RPMI7951 (cell line): Measurements from ENCODE around the gene GJA3. TPM values are rescaled to one million over a fixed set of nuclear protein-coding genes. Genes with fewer than 3 reads are reported as not detected.

Source experiments
- DNase-seq: peaks from one replicate; pipeline ENCODE4 v3.0.0-alpha.2; 2012; ENCODE audit warnings: low read depth
- total RNA-seq: library from RNA; depleted of rRNA; stranded (reverse); fragments of >200 nt; shearing (Covaris generic); gene quantifications from 2 replicates; pipeline ENCODE4 v1.2.3, GENCODE V29; 2014

Gene GJA3
- total RNA-seq, 1 experiment from 2014 or later = 1.1 TPM

DNA sequence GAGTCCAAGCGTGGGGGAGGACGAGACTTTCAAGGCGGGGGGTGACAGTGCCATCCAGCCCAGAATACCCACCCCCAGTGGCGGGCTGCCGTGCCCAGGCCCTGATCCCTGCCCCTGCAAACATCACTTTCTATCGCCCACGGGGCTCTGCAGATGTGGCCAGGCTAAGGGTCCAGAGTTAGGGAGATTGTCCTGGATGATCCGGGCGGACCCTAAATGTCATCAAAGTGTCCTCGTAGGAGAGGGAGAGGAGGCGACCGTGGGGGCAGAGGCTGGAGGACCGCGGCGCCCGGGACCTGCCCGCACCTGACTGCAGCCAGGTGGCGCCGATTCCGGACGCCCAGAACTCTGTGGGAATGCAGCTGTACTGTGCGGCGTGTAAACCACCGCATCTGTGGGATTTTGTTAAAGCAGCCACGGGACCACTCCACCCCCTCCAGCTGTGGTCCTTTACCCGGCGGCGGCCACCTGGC, 32.4 kb downstream of the GJA3 start:
- DNase-seq = no peak

DNA sequence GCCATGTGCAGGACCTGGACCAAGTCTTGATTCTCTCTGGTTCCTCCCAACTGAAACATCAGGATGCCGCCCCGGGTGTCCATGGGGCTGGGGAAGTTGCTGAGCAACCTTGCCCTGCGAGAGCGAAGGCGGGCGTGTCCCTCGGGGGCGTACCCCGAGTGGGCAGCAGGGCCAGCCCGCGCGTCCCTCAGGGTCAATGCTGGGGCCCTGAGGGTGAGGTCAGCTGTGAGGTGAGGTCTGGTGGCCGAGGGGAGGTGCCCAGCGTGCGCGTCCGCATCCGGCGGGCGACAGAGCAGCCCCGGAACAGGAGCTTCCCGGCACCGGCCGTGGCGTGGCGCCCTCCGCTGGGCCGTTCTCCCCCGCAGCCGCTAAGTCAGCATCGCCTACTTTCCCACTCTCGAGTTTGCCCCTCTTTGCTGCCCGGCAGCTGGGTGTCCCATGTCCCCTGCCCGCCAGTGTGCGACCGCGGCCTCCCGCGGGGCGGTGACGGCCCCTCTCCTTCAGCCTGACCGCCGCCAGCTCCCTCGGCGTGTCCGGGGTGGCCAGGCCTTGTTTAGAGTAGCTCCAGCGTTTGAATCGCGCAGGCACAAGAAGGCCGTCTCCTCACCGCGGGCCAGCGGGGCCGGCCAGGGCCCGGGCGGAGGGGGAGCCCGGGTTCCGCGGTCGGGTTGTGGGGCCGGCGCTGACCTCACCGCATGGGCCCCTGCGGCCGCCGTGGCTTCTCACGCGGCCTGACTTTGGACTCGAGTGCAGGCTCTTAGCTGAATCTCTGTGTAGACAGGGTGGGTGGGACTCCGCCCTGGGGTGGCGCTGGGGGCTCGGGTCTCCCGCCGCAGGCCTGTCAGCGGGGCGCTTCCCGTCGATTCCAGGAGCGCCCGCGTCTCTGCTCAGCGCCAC, 33.0 kb downstream of the GJA3 start:
- peak; percentile 62 for DNase-seq

DNA sequence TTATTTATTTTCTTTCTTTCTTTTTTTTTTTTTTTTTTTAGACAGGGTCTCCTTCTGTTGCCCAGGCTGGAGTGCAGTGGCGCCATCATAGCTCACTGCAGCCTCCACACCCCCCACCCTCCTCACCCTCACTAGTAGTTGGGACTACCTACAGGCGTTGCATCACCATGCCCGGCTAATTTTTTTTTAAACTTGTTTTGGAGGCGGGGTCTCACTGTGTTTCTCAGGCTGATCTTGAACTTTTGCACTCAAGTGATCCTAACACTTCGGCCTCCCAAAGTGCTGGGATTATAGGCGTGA, 33.6 kb downstream of the GJA3 start:
- DNase-seq = no peak

DNA sequence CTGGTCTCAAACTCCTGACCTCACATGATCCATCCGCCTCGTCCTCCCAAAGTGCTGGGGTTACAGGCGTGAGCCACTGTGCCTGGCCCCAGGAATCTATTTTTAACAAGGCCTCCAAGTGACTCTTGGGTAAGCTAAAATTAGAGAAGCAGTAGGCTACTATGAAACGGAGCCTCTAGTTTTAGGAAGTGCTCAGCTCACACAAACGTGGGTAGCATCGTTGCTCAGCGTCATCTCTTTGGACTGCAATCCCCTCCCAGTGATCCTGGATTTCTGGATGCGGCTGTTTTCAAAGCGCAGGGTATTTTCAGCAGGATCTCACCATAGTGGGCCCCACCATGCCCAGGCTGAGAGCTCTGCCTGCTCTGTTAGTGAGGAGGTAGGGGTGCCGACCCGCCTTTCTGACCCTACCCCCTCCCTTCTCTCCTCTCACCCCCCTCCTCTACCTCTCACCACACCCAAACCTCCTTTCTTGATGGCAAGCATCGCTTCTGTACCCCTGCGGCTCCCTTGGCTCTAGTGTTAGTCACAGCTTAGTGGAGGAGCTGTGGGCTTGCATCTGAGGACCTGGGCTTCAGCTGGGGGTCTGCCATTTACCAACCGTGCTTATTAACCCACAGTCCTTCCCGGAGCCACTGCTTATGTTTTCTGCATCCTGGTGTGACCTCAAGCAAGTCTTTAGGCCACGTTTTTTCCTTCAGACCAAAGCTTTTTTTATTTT, 34.2 kb downstream of the GJA3 start:
- DNase-seq = peak; percentile 14

DNA sequence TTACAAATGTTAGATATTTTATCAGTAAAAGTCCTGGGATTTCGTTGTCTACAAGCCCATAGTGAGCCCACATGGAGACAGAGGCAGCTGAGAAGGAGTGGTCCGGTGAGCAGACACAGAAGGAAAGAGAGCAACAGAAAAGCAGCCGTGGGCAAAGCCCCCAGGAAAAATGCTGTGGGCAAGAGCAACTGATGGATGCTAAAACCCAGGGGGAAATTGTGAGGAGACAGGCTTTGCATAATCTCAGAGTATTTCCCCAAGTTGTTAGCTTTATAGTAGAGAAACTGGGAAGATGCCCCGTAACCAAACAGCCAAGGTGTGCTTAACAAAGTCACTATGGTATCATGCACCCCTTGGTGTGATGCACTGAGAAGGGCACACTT, 35.1 kb downstream of the GJA3 start:
- no peak for DNase-seq

DNA sequence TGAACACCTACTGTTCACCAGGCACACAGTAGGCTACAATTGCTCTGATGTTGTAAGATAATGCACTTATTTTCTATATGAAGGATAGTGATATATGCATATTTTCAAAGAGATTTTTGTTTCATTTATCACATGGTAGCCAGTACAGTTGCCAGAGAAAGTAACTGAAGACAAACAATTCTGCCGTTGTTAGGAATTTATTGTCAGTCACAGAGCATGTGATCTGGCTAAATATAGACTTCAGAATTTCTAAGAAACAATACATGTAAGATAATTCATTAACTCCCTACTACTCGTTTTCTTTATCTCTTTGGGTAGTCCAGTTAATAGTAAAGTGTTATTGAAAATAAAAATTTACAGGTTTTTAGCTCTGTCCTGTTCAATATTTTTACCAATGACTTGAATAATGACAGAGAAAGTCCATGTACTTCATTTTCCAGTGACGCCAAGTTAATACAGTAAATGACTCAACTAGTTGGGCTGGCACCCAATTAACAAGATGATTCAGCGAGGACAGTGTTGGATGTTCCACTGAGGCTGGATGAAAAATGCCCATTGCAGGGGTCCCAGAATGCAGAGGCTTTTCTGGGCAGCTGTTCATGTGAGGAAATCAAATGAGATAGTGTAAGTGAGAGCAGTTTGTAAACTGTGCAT, 35.6 kb downstream of the GJA3 start:
- DNase-seq = peak; percentile 57

DNA sequence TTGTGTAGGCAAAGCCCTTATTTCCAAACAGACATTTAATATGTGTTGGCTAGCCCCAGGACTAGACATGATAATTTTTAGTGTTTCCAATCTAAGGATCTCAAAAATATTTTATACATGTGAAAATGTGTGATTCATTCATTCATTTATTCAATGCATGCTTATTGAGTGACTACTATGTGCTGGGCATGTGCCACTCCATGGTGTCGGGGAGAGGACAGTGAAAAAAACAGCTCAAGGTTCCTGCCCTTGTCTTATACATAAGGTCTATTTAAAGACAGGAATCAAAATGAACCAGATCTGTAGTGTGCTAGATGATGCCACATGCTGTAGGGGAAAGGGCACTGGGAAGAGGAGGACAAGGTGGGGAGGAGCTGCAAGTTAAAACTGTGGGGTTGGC, 36.5 kb downstream of the GJA3 start:
- DNase-seq = no peak

DNA sequence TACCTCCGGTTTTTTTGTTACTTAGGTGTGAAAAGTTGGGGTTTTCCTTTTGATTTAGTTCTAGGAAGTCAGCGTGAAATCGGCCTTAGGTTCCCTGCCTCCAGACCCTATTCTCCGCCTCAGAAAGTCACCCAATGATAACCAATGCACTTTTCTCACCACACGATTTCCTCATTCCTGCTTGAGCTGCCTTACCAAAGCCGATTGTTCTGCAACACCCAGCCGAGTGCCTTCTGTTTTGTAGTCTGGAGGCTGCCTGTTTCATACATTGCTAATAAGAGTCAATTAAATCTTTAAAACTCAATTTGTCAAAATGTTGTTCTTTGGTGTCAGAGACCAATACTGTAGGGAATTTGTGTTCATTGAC, 39.7 kb downstream of the GJA3 start:
- DNase-seq = peak; percentile 33

DNA sequence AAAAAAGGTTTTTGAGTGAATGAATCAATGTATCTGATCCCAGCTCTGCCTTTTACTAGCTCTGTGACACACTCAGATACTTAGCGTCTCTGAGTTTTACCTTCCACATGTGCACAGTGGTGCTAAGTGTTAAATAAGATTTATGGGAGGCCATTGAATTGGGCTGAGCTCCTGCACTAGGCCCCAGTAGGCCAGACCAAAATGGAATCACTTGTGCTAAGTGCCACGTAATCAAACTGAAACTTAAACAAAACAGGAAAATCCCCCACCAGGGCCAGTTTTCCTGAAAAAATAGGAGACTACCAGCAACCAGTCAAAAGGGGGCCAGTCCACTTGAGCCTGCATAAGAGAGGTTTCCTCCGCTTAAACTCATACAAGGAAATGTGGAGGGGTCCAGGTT, 40.9 kb downstream of the GJA3 start:
- no peak for DNase-seq

DNA sequence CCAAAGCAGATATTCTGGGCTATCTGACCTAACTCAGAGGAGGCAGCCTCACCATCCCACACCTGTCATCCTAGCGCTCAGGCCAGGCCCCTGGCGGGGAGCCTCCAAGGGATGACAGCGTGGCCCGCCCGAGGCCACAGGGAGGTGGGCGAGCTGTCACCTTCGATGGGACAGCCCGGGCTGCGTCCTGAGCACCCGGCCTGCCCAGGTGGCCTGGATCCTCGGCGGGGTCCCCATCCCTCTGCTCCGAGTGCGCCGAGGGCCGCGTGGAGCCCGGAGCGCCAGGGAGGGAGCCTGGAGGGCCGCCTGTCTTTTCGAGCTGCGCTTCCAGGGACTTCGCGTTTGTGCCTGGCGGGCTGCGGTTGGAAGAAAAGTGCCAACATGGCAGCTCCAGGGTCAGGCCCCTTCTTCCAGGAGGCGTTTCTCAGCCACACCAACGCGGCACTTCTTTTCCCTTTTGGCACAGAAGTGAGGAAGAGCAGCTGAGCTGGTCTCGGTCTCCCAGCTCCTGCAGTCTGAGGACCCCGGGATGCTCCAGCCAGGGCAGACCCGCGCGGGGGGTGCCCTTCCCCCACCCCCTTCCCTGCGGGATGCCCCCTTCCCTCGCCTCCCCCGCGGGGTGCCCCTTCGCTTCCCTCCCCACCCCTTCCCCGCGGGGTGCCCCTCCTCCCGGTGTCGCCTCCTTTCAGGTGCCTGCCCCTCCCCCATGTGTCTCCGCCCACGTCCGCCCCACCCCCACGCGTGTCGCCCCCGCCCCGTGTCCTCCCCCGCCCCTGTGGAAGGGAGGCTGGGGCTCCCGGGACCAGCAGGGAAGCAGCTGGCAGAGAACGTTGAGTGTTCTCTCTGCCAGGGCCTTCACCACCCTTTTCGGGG, 42.3 kb downstream of the GJA3 start:
- peak; percentile 44 for DNase-seq

DNA sequence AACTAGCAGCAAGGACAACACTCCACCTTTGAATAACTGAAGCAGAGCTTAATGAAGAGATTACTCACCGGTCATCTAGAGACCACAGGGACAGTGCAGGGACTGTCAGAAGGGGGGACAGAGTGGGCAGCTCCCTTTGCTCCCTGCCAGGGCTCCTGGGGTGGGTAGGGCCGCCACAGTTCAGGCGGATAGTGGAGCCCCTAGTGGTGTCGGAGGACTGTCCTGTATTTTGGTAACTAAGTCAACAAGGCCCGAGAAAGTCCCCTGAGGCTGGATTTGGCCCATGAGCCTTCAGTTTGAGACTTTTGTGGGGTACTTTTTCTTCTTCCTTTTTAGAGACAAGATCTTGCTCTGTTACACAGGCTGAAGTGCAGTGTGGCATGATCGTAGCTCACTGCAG, 44.6 kb downstream of the GJA3 start:
- DNase-seq = no peak

DNA sequence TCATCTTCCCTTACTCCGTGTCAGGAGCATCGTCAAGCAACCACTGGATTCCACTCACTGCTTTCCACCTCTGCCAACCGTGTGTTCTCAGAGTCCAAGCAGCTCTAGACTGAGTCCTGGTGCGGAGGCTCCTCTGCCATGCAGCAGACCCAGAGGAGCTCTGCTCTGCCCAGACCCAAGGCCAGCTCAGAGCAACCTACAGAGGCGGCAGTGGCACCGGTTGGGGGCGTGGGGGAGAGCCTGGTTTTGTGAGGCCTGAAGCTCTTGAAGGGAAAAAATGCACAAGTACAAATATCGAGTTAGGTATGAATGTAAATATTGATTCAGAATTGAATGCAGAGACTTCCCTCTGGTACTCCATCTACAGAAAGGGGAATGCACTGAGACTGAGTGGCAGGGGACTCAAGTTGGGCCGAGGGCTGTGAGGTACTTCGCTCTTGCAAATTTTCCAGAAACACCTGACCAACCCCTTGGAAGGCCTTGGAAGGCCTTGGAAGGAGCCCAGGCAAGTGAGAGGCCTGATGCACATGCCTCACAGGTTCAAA, 46.7 kb downstream of the GJA3 start:
- DNase-seq = no peak

DNA sequence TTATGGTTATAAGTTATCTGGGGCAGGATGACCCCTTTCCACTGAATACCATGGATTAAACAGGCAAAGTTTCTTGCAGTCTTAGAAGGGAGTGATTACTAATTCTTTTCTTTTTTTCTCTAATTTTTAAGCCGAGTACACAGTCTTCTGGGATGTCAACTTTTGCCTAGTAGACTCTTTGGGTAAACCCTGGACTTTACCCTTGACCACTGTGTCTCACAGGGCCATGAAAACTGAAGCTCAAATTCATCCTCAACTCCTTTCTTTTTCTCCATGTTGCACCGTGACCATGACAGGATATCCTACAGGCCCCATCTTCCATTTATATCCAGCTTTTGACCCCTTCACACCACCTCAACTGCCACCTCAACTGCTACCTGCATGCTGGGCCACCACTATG, 51.8 kb downstream of the GJA3 start:
- no peak for DNase-seq

DNA sequence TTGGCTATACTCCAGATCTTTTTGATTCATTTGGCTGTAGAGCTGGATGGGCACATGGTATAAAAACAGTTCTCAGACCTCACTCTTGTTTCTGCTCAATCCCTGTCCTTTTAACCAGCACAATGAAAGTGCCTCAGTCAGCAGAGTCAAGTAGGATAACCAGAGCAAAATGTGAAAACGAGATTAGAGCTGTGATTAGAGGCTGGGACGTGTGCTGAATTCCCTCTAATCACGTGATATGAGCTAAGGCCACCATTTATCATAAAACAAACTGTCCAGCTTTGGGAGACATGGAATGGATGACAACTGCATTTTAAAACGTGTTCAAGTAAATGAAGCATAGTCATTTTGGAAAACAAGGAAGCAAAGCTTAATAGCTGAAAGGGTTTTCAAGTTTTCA, 54.1 kb downstream of the GJA3 start:
- no peak for DNase-seq

DNA sequence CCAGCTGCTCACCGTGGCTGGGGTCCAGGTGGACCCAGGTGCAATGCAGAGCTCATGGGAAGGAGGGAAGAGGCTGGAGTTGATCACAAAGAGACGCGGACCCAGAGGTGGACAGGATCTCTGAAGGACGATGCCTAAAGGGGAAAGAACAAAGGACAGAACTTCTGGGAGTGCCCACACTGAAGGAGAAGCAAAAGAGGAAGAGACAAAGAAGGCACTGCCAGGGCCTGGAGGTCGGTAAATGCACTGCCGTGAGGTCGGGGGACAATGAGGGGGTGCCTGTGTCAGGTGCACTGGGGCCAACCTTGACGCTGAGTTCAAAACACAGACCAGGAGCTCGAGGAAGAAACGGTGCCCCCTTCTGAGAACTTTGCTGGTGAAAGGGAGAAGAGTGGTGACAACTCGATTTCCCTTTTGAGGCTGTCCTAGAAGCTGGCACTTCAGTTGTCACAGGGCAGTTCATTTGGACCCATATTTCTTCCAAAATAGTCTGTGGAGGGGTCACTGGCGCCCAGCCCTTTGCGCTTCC, 55.6 kb downstream of the GJA3 start:
- no peak for DNase-seq

DNA sequence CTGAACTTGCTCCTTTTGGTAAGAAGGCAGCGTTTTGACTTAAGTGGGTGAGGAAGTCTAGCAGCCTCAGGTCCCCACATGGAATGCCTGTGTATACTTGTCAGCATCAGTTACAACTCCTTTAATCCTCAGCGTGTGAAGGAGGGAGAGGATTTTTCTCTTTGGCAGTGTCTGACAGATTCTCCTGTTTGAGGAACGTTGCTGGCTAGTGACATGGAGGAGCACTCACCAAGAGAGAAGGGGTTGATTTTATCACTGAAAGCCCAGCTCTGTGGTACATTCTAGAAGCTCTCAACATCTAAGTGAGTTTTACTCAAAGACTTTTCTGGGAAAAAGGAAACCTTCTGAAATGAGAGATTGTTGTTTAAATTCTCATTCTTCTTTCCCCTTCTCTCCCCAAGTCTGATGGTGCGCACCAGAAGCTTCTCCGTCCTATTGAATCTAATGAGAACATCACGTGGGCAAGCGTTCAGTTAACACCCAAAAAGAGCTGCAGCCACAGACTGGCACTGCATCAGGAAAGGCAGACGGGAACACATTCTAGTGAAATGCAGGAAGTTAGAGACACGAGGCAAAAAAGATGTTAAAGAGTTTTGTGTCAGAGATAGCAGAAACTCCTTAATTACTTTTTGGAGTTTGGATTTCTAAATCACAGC, 58.2 kb downstream of the GJA3 start:
- no peak for DNase-seq

DNA sequence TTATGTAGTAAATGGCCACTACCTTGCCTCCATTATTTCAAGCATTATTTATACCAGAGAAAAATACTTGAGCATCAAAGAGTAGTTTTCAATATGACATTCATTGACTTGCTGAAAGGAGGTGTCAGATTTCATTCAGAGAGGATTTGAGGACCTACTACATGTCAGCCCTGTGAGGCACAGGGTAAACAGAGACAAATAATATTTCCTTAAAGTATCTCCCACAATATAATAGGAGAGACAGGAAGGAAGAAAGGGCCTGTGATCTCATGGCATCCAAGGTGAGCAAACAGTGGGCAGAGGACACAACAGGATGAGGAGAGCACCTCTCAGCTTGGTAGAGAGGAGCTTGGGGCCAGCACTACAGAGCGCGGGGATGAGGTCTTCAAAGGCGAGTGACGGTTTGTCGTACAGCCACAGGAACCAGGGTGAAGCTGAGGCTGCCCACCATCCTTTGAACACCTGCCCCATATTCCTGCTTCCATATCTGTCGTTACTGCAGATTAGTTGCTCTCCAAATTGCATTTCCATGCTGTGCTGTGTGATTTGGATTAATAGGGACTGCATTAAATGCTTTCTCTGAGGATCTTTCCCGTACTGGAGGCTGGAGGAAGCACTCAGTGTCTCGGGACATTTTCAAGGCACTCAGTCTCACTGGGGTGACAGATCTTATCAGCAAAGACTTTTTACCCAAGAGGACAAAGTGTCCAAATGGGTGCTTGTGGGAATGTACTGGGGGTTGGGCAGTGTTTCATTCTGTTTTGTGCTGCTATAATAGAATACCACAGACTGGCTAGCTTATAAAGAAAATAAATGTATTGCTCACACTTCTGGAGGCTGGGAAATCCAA, 59.2 kb downstream of the GJA3 start:
- DNase-seq = no peak

DNA sequence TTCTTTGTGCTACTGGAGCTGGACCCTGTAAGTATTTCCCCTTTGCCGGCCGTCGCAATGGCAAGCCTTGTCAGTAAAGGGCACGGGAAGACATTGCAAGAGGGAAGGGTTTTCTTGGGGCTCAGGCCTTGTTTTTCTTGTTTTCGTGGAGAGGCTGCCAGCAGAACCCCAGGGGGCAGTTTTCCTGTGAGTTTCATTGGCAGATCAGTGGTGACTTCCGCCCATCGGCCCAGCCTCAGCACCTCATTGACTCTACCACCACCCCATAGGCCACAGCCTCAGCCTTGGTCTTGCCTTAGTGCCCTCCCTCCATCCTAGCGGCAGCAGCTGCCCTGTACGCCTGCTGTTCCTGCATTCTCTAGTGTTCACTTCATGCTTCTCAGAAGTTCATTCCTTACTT, 61.5 kb downstream of the GJA3 start:
- no peak for DNase-seq

DNA sequence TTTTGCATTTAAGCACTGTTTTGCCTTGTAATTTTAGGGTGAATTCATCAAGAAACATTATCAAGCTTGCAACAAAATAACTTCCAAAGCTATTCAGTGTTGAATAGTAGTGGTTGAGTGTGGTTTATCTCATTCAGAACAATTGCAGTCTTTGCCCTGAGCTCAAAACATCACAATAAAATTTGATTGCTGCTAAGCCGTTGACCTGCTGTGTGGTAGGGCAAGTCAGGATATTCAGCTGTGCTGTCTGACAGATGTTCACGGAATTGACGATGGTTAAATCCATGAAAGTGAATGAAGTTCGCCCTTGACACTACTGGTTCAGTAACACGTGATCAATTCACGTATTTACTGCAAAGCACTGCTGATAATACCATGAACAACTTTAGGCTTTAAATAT, 66.9 kb downstream of the GJA3 start:
- no peak for DNase-seq

DNA sequence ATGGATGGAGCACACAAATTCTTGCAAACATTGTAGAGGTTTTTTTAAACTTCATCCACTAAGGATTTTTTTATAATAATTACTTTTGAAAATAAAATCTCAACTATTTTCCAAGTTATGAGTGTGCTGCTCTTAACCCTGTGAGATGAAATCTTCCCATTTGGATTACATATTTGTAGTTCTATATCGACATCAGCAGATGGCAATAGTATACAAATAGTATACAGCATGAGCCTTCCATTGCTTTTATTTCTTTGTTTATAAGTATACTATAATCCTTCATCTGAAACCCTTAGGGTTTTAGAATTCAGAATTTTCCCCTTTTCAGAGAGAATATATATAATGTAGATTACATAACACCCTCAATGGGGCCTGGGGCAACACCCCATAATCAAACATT, 70.5 kb downstream of the GJA3 start:
- DNase-seq = no peak
